IPS-NIHi7 (cell line): ENCODE measurements around the gene SH3PXD2A.

Experiments used
- DNase-seq: peaks from one replicate; pipeline ENCODE4 v3.0.0; 2012; ENCODE audit warnings: mixed read lengths; ENCODE audit errors: extremely low spot score

The SH3PXD2A gene

DNA sequence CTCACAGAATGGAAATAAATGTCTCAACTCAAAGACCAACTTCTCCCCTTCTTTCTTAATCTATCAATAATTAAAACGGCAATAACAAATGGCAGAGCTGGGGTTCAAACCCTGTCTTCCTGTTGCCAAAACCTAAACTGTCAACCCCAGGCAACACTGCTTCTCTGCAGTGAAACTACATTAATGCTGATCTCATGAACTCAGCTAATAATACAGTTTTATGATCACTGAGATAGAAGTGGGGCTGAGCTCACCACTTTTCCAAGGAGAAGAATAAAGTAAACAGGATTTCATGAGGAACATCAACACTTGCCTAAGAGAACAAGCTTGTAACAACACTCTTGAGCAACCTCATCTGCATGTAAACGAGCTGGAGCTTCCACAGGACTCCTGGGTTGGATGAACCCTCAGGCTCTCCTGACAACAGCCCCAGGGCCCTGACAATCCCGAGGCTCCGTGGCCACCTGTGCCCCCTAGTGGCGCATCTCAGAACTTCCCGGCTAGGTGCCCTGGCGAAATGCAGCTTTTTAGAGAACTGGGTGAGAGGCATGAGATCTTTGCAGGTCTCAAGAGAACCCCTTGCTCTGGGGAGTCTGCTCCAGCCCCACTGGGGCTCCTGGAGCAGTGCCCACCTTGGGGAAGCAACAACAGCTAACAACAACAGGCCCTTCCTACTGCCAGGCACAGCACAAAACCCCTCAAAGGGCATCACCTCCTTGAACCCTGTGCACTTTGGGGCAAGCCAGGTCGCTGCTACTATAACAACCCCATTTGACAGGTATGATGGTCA is 169.3 kb downstream of the SH3PXD2A start:
- peak; percentile 92 for DNase-seq

GRCh38 chr10:103683851-103684250 is 171.5 kb downstream of the SH3PXD2A start:
- peak; percentile 40 for DNase-seq

DNA sequence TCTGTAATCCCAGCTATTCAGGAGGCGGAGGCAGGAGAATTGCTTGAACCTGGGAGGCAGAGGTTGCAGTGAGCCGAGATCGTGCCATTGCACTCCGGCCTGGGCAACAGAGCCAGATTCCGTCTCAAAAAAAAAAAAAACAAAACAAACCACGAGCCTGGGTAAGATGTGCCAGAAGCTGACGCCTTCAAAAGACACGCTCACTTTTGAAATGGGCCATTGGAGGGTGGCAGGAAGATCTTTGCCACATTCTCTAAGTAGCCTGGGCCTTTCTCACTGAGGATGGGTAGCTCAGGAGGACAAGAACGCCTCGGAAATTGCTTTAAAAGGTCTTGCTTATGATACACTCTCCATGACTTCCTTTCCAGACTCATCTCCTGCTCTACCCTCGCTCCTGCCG is 172.7 kb downstream of the SH3PXD2A start:
- DNase-seq: no peak

GRCh38 chr10:103681617-103682399 is 173.6 kb downstream of the SH3PXD2A start:
- DNase-seq: no peak

DNA sequence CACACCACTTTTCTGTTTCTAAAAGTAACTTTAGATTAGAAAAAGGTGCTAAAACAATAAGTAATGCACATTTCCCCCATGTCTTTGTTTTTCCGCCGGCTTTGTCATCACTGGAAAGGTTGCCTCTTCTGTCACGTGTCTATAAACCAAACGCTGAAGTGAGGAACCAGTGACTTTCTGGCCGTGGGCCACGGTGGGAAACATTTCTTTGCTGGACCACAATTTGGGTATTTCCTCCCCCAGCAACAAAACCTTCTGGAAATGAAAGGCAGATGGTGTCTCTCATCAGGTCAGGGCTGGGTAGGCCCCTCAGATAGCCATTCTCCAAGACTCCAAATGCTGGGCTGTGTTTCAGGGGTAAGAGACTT is 174.5 kb downstream of the SH3PXD2A start:
- no peak for DNase-seq

DNA sequence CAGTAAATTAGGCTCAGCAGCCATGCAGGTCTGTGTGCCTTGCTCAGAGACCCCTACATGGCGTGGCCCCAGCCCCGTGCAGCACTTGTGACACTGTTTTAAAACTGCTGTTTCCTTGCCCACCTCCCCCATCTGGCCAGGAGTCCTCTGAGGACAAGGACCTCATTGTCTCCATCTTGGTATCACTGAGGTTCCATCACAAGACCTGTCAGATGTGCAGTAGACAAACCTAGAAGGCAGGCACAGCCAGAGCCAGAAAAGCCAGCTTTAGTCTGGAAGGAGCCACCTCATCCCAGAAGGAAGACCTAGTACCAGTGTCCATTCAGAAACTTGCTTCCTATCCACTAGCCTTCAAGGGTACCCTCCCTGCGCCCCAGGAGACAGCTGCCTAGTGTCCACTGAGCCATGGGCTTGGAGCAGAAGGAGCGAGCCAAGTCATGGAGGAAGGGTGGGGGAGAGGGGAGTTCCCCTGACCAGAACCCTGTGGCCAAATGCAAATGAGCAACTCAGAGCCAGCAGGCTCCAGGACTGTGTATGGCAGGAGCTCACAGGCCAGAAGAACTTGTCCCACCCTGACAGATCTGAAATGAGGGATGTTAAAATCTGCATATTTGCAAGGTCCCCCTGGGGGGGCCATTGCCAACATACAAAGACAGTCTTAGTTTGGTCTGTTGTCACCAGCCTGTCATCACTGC is 176.1 kb downstream of the SH3PXD2A start:
- no peak for DNase-seq

- DNase-seq: no peak
Observed at GRCh38 chr10:103678178-103678526, 177.2 kb downstream of the SH3PXD2A start.

DNA sequence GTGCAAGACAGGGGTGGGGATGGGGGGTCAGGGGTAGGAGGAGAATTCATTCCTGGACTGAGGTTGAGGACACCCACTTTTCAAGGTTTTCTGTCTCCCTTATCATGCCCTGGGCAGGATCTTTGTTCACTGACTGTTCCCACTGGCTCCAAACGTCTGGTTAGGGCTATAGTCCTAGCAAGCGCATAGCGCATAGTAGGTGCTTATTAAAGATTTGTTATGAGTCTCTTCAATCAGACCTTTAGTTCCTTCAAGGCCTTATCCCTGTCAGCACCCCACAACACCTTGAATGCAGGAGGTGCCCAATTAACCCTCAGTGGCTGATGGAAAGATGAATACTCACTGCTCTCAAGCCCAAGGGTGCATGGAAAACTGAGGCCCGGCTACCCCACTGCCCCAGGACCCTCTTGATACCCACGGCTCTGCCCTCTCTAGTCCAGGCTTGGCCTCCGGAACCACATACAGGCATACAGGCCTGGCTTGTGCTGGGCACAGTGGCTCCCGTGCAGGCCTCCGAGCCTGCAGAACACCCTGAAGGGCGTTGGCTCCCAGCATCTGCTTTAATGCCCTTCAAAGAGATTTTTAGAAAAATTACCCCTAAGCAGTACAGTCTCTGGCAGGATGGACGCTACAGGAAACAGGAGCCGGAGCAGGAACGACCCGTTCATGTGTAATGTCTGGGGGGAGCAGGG is 177.7 kb downstream of the SH3PXD2A start:
- no peak for DNase-seq

DNA sequence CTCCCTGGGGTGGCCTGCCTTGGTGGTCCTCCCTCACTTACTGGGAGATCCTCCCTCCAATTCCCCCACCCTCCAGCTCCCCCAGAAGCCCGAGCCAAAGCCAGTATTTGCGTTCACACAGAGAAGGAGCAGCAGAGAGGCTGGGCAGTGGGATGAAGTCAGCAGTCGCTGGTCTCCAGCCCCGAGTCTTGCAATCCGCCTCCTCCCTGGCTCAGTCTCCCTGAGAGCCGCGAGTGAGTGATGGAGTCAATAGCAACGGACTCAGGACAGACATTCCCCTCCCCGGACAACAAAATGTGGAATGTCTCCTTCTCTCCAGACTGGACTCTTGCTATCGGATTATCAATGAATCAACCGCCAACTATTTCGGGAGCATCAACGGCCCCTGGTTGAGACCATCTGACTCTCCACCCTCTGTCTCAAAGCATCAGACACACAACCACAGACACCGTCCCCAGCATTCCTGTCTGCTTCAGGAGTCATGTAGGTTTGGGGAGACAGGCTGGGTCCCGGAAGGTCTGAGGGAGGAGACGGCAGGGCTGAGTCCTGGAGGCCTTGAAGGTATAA is 178.4 kb downstream of the SH3PXD2A start:
- DNase-seq: no peak

- DNase-seq: no peak
Observed at GRCh38 chr10:103676058-103676785, 179.2 kb downstream of the SH3PXD2A start.

DNA sequence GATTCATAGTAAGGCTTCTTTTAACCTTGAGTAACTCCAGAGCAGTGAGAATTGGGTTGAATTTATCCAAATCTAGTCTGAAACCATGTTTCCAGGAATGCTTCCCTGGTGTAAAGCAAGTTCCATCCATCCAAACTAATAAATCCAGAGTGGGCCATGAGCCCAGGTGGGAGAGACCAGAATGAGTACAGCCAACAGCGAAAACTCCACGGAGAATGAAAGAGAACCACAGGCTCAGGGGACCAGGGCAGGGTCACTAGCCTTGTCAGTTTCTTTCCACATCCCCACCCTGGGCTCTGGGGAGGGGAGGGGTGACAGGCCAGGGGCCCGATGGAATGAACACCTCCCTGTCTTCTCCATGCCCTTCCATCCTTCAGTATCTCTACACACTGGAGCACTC is 181.8 kb downstream of the SH3PXD2A start:
- DNase-seq: no peak

- no peak for DNase-seq
Observed at GRCh38 chr10:103672345-103672744, 183.0 kb downstream of the SH3PXD2A start.

DNA sequence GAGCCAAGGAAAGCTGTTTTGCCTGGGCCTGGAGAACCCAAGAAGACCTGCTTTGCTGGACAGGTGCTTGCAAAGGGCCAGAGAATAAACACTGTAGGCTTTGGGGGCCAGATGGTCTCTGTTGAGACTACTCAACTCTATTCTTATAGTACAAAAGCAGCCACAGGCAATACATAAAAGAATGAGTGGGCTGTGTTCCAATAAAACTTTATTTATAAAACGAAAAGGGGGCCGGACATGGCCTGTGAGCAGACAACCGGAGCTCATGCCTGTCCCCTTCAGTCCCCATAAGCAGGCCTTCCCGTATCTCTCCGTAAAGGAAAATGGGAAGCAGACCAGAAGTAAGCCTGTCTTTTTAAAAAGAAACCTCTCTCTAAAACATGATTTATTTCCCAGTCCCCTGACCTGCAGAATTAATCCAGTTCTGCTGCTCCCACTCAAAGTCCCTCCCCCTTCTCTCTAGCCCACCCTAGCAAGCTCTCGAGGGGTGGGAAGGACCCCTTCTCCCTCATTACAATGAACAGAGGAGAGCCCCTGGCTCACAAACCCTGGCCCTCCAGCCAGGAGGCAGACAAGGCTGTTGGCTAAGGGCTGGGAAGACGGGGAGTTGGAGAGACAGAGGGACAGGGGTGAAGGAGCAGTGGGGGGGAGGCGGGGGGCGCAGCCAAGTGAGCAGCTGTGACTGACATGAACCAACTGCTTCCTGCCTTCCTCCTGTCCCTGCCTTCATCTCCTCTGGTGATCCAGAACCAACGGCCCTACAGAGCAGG is 184.1 kb downstream of the SH3PXD2A start:
- DNase-seq: no peak

DNA sequence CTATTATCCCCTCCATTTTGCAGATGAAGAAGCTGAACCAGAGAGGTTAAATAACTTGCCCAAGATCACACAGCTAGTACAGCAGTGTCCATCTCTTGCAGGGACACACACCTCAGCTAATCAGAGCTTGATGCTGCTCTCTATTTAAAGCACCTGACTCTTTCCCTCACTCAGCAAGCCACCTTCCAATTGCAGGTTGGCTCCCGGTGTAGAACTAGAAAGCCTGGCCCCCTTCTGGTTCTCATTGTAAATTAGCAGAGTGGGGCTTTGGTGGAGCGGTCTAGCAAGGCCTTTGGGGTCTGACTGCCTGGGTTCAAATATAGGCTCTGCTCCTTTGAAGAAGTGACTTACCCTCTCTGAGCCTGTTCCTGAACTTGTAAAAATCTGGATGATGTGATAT is 185.4 kb downstream of the SH3PXD2A start:
- no peak for DNase-seq

GRCh38 chr10:103669243-103669929 is 186.0 kb downstream of the SH3PXD2A start:
- DNase-seq: no peak

- no peak for DNase-seq
Observed at GRCh38 chr10:103668351-103669242, 186.8 kb downstream of the SH3PXD2A start.

DNA sequence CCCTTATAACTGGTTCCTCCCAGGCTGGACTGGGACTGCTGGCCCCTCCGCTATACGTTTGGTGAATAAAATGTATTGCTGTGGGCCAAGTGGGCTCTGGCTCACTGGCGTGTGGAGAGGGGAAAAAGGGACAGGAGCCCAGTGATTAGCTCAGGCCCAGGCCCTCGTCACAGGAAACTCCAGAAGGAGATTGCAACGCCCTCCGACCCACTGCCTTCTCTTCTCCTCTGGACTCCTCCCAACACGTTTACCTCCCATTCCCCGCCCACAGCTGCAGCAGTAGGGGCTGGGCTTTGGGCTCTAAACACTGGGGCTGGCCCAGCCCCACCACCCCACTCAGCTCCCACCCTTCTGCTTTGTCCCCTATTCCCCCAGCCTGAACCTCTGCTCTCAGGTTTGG is 188.0 kb downstream of the SH3PXD2A start:
- no peak for DNase-seq

- no peak for DNase-seq
Observed at GRCh38 chr10:103666762-103667150, 188.6 kb downstream of the SH3PXD2A start.
